Caco-2 (cell line): ENCODE results near the gene DPCD. TPM values are rescaled to one million over a fixed set of nuclear protein-coding genes. Genes with fewer than 3 reads are reported as not detected.

Source experiments
- BruUV-seq: library from RNA; stranded (reverse); fragments of 400-500 nt; replicated peaks from 2 replicates; lab custom pipeline; 2021; lab: Mats Ljungman, UMichigan
- CTCF ChIA-PET: fragments of 300-600 bp; sonication (Branson Sonifier 250); formaldehyde crosslinking; loops from one replicate; lab custom pipeline; 2022; ENCODE audit warnings: antibody characterized with exemption; lab: Charles Lee
- POLR2A ChIA-PET: fragments of 300-600 bp; sonication (Branson Sonifier 250); formaldehyde crosslinking; loops from one replicate; lab custom pipeline; 2022; ENCODE audit warnings: antibody characterized with exemption; lab: Charles Lee
- DNase-seq, 2 experiments: peaks; one replicate each; pipeline versions ENCODE4 v3.0.0 to v3.0.0-alpha.2; 2020 to 2022
- H3K27me3 ChIP-seq: replicated peaks from 2 replicates; pipeline ENCODE4 v1.6.0; 2011; ENCODE audit warnings: low read length; ENCODE audit not compliant: control insufficient read depth, insufficient read depth
- H3K36me3 ChIP-seq: 2 replicates; pipeline ENCODE4 v1.5.1; 2011; ENCODE audit warnings: low read length; ENCODE audit not compliant: control insufficient read depth, insufficient read depth
- H3K4me1 ChIP-seq: fragments of 250-450 bp; sonication (Bioruptor Pico); 2 replicates; pipeline ENCODE4 v1.5.1; 2020; ENCODE audit warnings: mild to moderate bottlenecking
- H3K4me3 ChIP-seq: 2 replicates; pipeline ENCODE4 v1.5.1; 2011; ENCODE audit warnings: low read depth, mild to moderate bottlenecking, control low read depth, low read length
- H3K9me3 ChIP-seq: fragments of 250-450 bp; sonication (Bioruptor Pico); 2 replicates; pipeline ENCODE4 v1.5.1; 2020; ENCODE audit warnings: mild to moderate bottlenecking, moderate library complexity
- H3K27ac Mint-ChIP-seq: one replicate; pipeline ENCODE4 v1.8.0; 2022; ENCODE audit warnings: mixed read lengths; ENCODE audit not compliant: unreplicated experiment
- H3K27me3 Mint-ChIP-seq: one replicate; pipeline ENCODE4 v1.8.0; 2022; ENCODE audit warnings: mixed read lengths; ENCODE audit not compliant: insufficient read depth, unreplicated experiment
- H3K36me3 Mint-ChIP-seq: one replicate; pipeline ENCODE4 v1.8.0; 2022; ENCODE audit warnings: mild to moderate bottlenecking, mixed read lengths; ENCODE audit not compliant: insufficient read depth, unreplicated experiment
- H3K4me1 Mint-ChIP-seq: one replicate; pipeline ENCODE4 v1.8.0; 2022; ENCODE audit warnings: low read depth, mixed read lengths; ENCODE audit not compliant: unreplicated experiment
- H3K4me3 Mint-ChIP-seq: one replicate; pipeline ENCODE4 v1.8.0; 2022; ENCODE audit warnings: mild to moderate bottlenecking, moderate library complexity, mixed read lengths; ENCODE audit not compliant: unreplicated experiment
- H3K9me3 Mint-ChIP-seq: one replicate; pipeline ENCODE4 v1.8.0; 2022; ENCODE audit warnings: mixed read lengths; ENCODE audit not compliant: unreplicated experiment
- intact Hi-C: fragments of 100-400 bp; cut with micrococcal nuclease; formaldehyde crosslinking; loops from one replicate; pipeline ENCODE4 v1.10.0; 2022; ENCODE audit not compliant: unreplicated experiment
- total RNA-seq: library from RNA; stranded (reverse); gene quantifications from 2 replicates; pipeline ENCODE4 v1.2.3, GENCODE V29; 2022
- TF ChIP-seq, protein P1 (sequence below), 2 experiments: fragments of 200-600 bp in 1 of 2; IDR thresholded peaks; 1 replicate in 1 of 2; 2 replicates in 1 of 2; pipeline versions ENCODE4 v1.5.1 to v1.8.0; 2011 to 2022; ENCODE audit warnings: antibody characterized with exemption in 1 of 2, control low read depth in 1 of 2, inconsistent platforms in 1 of 2, low read depth in 1 of 2, low read length in 1 of 2, mild to moderate bottlenecking in 1 of 2, moderate library complexity in 1 of 2; ENCODE audit not compliant: insufficient read depth in 1 of 2, severe bottlenecking in 1 of 2, unreplicated experiment in 1 of 2

DPCD gene
- total RNA-seq, 1 experiment from 2014 or later, result 13.1 TPM

DNA sequence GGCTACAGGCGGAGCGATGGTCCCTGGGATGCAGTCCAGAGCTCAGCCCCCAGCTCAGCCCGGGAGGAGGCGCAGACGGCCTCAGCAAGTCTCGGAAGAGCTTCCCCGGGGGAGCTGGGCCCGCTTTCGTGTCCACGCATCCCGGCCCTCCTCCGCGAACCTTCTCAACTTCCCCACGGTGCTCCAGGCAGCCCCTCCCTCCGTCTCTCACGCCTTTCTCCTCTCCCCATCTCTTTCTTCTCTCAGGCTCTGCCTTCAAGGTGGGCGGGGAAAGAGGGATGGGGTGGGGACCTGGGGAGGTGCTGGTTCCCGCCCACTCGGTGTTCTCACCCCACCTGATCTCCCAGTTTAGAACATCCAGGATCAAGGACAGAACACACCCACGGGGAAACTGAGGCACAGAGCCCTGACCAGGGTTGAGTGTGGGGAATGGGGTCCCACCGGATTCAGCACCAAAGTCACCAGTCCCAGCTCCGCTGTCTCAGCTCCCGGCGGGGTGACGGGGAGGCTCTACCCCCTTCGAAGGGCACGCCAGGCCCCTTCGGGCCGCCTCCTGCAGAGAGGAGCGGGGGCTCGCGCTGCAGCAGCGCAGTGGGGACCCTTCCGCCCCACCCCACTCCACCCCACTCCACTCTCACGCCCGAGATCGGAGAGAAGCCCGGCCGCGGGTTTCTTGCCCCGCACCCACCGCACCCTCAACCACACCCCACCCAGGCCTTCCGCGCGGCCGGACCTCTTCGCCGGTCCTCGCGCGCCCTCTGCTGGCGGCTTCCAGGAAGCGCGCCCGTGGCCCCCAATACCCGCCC is 18.3 kb upstream of the DPCD start:
- Histone ChIP-seq H3K9me3 (no peaks in the 10 kb centered on the region), H3K4me3 (peak overlapping the region; percentile 58), H3K36me3 (no peaks in the 10 kb centered on the region), H3K4me1 (peaks cover 6% of the 10 kb centered on the region; the same call in 1 of the 2 replicates), H3K27me3 (no peaks in the 10 kb centered on the region)
- Mint-ChIP-seq H3K27ac (no peak overlapping the region), H3K4me1 (no peaks in the 10 kb centered on the region), H3K36me3 (peaks cover 8% of the 10 kb centered on the region), H3K9me3 (no peaks in the 10 kb centered on the region), H3K27me3 (peaks cover 7% of the 10 kb centered on the region), H3K4me3 (peak overlapping the region; percentile 81)
- intact Hi-C loops, result loop anchor here (1.0 to 5.0 kb wide), 6 partner anchors 33 to 357 kb away; no protein-coding TSS in a partner anchor
- ChIA-PET CTCF (interaction anchor here (0.6 to 2.8 kb wide), 14 partner anchors 18 to 1524 kb away, joined by 3 to 21 read pairs (median 6); partner anchors contain the start of genes DPCD and POLL), POLR2A (no interaction called here)
- no TSS peak for BruUV-seq
- TF ChIP-seq, protein P1, sequence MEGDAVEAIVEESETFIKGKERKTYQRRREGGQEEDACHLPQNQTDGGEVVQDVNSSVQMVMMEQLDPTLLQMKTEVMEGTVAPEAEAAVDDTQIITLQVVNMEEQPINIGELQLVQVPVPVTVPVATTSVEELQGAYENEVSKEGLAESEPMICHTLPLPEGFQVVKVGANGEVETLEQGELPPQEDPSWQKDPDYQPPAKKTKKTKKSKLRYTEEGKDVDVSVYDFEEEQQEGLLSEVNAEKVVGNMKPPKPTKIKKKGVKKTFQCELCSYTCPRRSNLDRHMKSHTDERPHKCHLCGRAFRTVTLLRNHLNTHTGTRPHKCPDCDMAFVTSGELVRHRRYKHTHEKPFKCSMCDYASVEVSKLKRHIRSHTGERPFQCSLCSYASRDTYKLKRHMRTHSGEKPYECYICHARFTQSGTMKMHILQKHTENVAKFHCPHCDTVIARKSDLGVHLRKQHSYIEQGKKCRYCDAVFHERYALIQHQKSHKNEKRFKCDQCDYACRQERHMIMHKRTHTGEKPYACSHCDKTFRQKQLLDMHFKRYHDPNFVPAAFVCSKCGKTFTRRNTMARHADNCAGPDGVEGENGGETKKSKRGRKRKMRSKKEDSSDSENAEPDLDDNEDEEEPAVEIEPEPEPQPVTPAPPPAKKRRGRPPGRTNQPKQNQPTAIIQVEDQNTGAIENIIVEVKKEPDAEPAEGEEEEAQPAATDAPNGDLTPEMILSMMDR (IDR thresholded peaks at IDR 0.05; ENCODE audit: insufficient read depth in 1 of 2, low read depth in 1 of 2, low read length in 1 of 2, severe bottlenecking in 1 of 2, unreplicated experiment in 1 of 2), result peak; percentile 81 to 96
- DNase-seq, result peak; percentile 66 to 84

DNA sequence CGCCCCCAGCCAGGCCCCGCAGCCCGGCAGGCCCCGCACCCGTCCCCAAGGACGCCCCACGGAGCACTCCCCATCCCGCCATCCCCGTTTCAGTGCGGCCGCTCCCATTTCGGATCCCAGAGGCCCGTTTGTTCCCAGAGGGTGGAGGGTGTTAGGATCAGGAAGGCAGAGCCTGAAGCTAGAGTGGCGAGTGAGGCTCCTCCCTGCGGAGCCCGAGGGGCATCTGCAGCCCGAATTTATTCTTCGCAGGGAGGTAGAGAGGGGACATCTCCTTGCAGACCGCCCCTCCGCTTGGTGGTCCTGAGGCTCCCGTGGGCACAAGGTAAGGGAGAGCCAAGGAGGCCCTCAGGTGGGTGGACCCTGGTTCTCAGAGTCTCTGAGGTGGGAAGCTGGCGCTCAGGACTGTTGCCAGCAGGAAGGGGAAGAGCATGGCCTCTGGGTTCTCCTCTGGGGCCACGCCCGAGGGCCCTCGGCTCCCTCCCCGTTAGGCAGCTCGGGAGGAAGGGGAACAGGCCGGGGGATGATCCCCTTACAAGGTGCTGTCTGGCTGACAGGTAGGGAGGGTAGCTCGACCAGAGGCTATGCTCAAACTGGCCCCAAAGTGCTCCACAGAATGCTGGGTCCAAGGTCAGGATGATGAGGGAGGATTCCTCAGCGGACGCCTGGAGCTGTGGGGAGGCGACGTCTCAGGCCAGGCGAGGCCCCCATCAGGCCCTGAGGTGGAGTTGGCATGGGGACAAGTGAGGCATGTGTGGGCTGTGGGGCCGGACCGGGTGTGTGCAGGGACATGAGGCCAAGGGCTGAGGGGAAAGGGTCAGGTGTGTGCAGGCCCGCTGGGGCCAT is 17.5 kb upstream of the DPCD start:
- Histone ChIP-seq H3K36me3 (no peaks in the 10 kb centered on the region), H3K4me3 (peak overlapping the region; percentile 58), H3K27me3 (no peaks in the 10 kb centered on the region), H3K4me1 (peaks cover 6% of the 10 kb centered on the region; the same call in 1 of the 2 replicates), H3K9me3 (no peaks in the 10 kb centered on the region)
- POLR2A ChIA-PET, result interaction anchor here (0.6 kb wide), 1 partner anchor 124 kb away, joined by 3 read pairs; no protein-coding TSS in a partner anchor
- Mint-ChIP-seq H3K9me3 (no peaks in the 10 kb centered on the region), H3K4me1 (no peaks in the 10 kb centered on the region), H3K4me3 (peak overlapping the region; percentile 81), H3K27ac (no peak overlapping the region), H3K36me3 (peaks cover 8% of the 10 kb centered on the region), H3K27me3 (peaks cover 7% of the 10 kb centered on the region)
- intact Hi-C loops, result loop anchor here (1.0 to 5.0 kb wide), 6 partner anchors 34 to 357 kb away; no protein-coding TSS in a partner anchor
- CTCF ChIA-PET, result interaction anchor here (0.5 to 2.8 kb wide), 19 partner anchors 10 to 1525 kb away, joined by 3 to 21 read pairs (median 6); partner anchors contain the start of genes DPCD and POLL
- TF ChIP-seq, protein P1 (IDR thresholded peaks at IDR 0.05; ENCODE audit: insufficient read depth in 1 of 2, low read depth in 1 of 2, low read length in 1 of 2, severe bottlenecking in 1 of 2, unreplicated experiment in 1 of 2), result no peak
- BruUV-seq, result no TSS peak
- no peak for DNase-seq
